IPS-20b (cell line): ENCODE measurements around the gene CLDN10.
"Not testable (repeated sequence)": the region's sequence is repeated elsewhere in the genome, so short reads cannot be mapped to it uniquely, and the experiment has no call there.

Experiments used
- H3K27ac ChIP-seq: one replicate; pipeline ENCODE4 v1.5.1; 2013; ENCODE audit warnings: low read length
- H3K27me3 ChIP-seq: 2 replicates; pipeline ENCODE4 v1.6.1; 2013; ENCODE audit warnings: mild to moderate bottlenecking, low read length, inconsistent platforms; ENCODE audit not compliant: insufficient read depth
- H3K36me3 ChIP-seq: 2 replicates; pipeline ENCODE4 v1.6.1; 2013; ENCODE audit warnings: low read depth, mild to moderate bottlenecking, inconsistent platforms, low read length, moderate library complexity; ENCODE audit not compliant: insufficient read depth
- H3K4me1 ChIP-seq: 2 replicates; pipeline ENCODE4 v1.6.1; 2013; ENCODE audit warnings: mild to moderate bottlenecking, control low read depth, inconsistent platforms, low read length, moderate library complexity; ENCODE audit not compliant: insufficient read depth
- H3K4me3 ChIP-seq: 2 replicates; pipeline ENCODE4 v1.5.1; 2013; ENCODE audit warnings: mild to moderate bottlenecking, low read length, inconsistent platforms
- H3K9ac ChIP-seq: 2 replicates; pipeline ENCODE4 v1.6.1; 2013; ENCODE audit warnings: low read depth, mild to moderate bottlenecking, inconsistent platforms, low read length, moderate library complexity
- H3K9me3 ChIP-seq: 2 replicates; pipeline ENCODE4 v1.6.1; 2013; ENCODE audit warnings: mild to moderate bottlenecking, low read depth, low read length, inconsistent platforms; ENCODE audit not compliant: insufficient read depth

Gene CLDN10

DNA sequence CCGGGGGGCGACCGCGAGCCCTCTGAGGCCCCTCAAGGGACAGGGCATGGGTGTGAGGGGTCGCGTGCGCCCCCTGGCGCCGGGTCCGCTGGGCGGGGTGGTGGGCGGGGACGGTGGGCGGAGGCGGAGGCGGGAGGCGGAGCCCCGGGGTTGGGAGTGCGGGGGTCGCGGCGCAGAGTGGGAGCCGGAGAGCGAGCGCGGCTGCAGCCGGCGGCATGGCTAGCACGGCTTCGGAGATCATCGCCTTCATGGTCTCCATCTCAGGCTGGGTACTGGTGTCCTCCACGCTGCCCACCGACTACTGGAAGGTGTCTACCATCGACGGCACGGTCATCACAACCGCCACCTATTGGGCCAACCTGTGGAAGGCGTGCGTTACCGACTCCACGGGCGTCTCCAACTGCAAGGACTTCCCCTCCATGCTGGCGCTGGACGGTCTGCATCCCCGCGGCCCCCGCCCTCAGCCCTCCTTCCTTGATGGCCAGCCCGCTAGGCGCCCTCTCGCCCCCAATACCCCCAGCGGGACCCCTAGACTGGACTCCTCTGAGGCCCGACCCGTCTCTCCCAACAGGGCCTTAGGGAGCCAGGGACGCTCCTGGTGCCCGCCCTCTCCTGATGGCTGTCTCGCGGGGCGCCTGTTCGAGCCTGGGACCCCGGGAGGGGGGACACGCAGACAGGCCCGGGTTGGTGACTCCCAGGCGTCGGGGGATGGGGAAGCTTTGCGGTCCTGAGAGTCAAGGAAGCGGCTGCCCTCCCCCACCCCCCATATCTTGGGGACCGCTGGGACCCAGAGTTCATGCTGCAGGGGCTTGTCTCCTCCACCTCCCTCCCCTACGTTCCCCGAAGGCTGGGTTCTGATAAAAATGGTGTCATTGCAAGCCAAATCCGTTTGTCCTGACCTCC, at the start of gene CLDN10:
CLDN10 (plus strand) TSS at position 182 of the 903 bp plus-strand sequence; CDS start at position 216, 34 bp downstream.
- H3K36me3 ChIP-seq, result no peaks in the 10 kb centered on the region
- peak within 1 kb of the TSS; percentile 75; the same call in 1 of the 2 replicates for H3K9ac ChIP-seq
- H3K27ac ChIP-seq, result no peak within 1 kb of the TSS
- no peaks in the 10 kb centered on the region for H3K9me3 ChIP-seq
- peaks cover 35% of the 10 kb centered on the region for H3K27me3 ChIP-seq
- peak within 1 kb of the TSS; percentile 89 for H3K4me3 ChIP-seq
- peaks cover 15% of the 10 kb centered on the region for H3K4me1 ChIP-seq

- Histone ChIP-seq H3K4me3 (no peak overlapping the region), H3K4me1 (peaks cover 8% of the 10 kb centered on the region; the same call in 1 of the 2 replicates), H3K27ac (no peak overlapping the region), H3K9me3 (no peaks in the 10 kb centered on the region; the same call in 1 of the 2 replicates), H3K36me3 (no peaks in the 10 kb centered on the region), H3K27me3 (no peaks in the 10 kb centered on the region), H3K9ac (no peak overlapping the region)
These were observed 48.9 kb upstream of the CLDN10 start for GRCh38 chr13:95503662-95504061.

- H3K27ac ChIP-seq, result no peak overlapping the region
- no peaks in the 10 kb centered on the region for H3K36me3 ChIP-seq
- H3K4me3 ChIP-seq, result no peak overlapping the region
- H3K9me3 ChIP-seq, result no peaks in the 10 kb centered on the region; the same call in 1 of the 2 replicates
- no peak overlapping the region for H3K9ac ChIP-seq
- H3K27me3 ChIP-seq, result no peaks in the 10 kb centered on the region
- peaks cover 8% of the 10 kb centered on the region; the same call in 1 of the 2 replicates for H3K4me1 ChIP-seq
These were observed 47.3 kb upstream of the CLDN10 start for GRCh38 chr13:95505265-95505664.

GRCh38 chr13:95505986-95506385, 46.5 kb upstream of the CLDN10 start:
- Histone ChIP-seq H3K36me3 (no peaks in the 10 kb centered on the region), H3K27ac (no peak overlapping the region)

GRCh38 chr13:95507991-95508390, 44.5 kb upstream of the CLDN10 start:
- Histone ChIP-seq H3K9me3 (no peaks in the 10 kb centered on the region), H3K36me3 (no peaks in the 10 kb centered on the region), H3K27ac (no peak overlapping the region), H3K9ac (no peak overlapping the region), H3K4me1 (peaks cover 8% of the 10 kb centered on the region; the same call in 1 of the 2 replicates), H3K4me3 (no peak overlapping the region), H3K27me3 (no peaks in the 10 kb centered on the region)

More at GRCh38 chr13:95505986-95506385, 46.5 kb upstream of the CLDN10 start:
- Histone ChIP-seq H3K27me3 (no peaks in the 10 kb centered on the region), H3K4me3 (no peak overlapping the region), H3K9me3 (no peaks in the 10 kb centered on the region; the same call in 1 of the 2 replicates), H3K9ac (no peak overlapping the region), H3K4me1 (peaks cover 8% of the 10 kb centered on the region; the same call in 1 of the 2 replicates)

DNA sequence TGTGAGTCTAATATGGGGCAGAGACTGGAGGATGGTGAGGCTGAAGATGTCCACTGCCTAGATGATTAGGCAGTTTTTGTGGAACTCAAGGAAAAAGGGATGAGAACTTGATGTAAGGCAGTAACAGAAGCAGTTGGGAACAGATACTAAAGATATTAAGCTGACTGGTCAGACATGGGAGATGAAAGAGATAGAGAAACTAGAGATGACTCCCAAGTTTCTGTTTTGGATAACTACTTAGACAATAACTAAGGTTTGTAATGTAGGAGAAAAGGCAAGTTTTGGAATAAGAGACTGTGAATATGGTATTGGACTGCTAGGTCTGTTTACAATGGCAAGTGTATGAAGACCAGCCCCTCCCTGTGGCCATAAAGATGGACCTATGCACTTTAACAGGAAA, 43.5 kb upstream of the CLDN10 start:
- no peaks in the 10 kb centered on the region for H3K27me3 ChIP-seq
- H3K4me3 ChIP-seq, result no peak overlapping the region
- no peak overlapping the region for H3K27ac ChIP-seq
- peaks cover 8% of the 10 kb centered on the region; the same call in 1 of the 2 replicates for H3K4me1 ChIP-seq
- H3K36me3 ChIP-seq, result no peaks in the 10 kb centered on the region
- H3K9me3 ChIP-seq, result no peaks in the 10 kb centered on the region
- no peak overlapping the region for H3K9ac ChIP-seq

- no peak overlapping the region for H3K4me3 ChIP-seq
- peaks cover 6% of the 10 kb centered on the region; the same call in 1 of the 2 replicates for H3K4me1 ChIP-seq
- H3K9me3 ChIP-seq, result no peaks in the 10 kb centered on the region
- no peak overlapping the region for H3K27ac ChIP-seq
- H3K9ac ChIP-seq, result no peak overlapping the region
- H3K27me3 ChIP-seq, result no peaks in the 10 kb centered on the region
- no peaks in the 10 kb centered on the region for H3K36me3 ChIP-seq
These were observed 42.8 kb upstream of the CLDN10 start for GRCh38 chr13:95509521-95510310.

DNA sequence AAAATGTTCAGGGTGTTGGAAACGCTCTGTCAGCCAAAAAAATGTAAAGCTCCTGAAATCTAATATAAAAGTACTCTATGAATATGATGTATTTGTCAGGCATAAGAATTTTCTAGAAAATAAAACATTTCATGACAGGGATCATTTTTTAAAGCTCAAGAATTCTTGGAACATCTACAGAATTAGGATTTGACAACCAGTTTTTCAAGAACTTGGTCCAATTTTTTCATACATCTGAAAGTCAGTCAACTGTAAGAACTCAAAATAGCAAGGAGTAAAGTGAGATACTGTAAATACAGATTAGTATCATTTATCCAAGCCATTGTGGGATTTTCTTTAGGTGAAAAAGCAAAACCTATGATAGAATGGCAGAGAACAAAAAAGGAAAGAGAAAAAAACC, 41.6 kb upstream of the CLDN10 start:
- Histone ChIP-seq H3K9me3 (no peaks in the 10 kb centered on the region), H3K36me3 (no peaks in the 10 kb centered on the region), H3K27me3 (no peaks in the 10 kb centered on the region), H3K4me3 (no peak overlapping the region), H3K9ac (no peak overlapping the region), H3K27ac (no peak overlapping the region), H3K4me1 (no peaks in the 10 kb centered on the region)

GRCh38 chr13:95512424-95512823, 40.1 kb upstream of the CLDN10 start:
- Histone ChIP-seq H3K27me3 (no peaks in the 10 kb centered on the region), H3K36me3 (no peaks in the 10 kb centered on the region), H3K27ac (no peak overlapping the region), H3K9me3 (no peaks in the 10 kb centered on the region), H3K4me1 (no peaks in the 10 kb centered on the region), H3K4me3 (no peak overlapping the region), H3K9ac (no peak overlapping the region)

GRCh38 chr13:95512957-95513356, 39.6 kb upstream of the CLDN10 start:
- no peaks in the 10 kb centered on the region for H3K9me3 ChIP-seq
- no peak overlapping the region for H3K4me3 ChIP-seq
- H3K27ac ChIP-seq, result no peak overlapping the region
- H3K27me3 ChIP-seq, result no peaks in the 10 kb centered on the region
- no peaks in the 10 kb centered on the region for H3K36me3 ChIP-seq
- no peaks in the 10 kb centered on the region for H3K4me1 ChIP-seq
- H3K9ac ChIP-seq, result no peak overlapping the region

- not testable (repeated sequence) for H3K9me3 ChIP-seq, H3K27me3 ChIP-seq, H3K4me1 ChIP-seq, H3K36me3 ChIP-seq, H3K9ac ChIP-seq, H3K4me3 ChIP-seq, H3K27ac ChIP-seq
These were observed 36.9 kb upstream of the CLDN10 start for GRCh38 chr13:95515606-95516005.
